Endothelial cell of umbilical vein (primary cell): ENCODE results near the gene AGRN. TPM values are rescaled to one million over a fixed set of nuclear protein-coding genes. Genes with fewer than 3 reads are reported as not detected.

ENCODE experiments used
- BruUV-seq: library from RNA; stranded (reverse); fragments of 400-500 nt; replicated peaks from 2 replicates; lab custom pipeline; 2021; lab: Mats Ljungman, UMichigan
- CTCF ChIA-PET: fragments of 300-600, 350-600 bp; sonication (Branson Sonifier 250); formaldehyde crosslinking; loops from one replicate; lab custom pipeline; 2021; ENCODE audit warnings: antibody characterized with exemption, inconsistent platforms; lab: Charles Lee
- POLR2A ChIA-PET: fragments of 300-600, 350-600 bp; sonication (Branson Sonifier 250); formaldehyde crosslinking; loops from one replicate; lab custom pipeline; 2021; ENCODE audit warnings: antibody characterized with exemption, inconsistent platforms; lab: Charles Lee
- DNase-seq: peaks from one replicate; pipeline ENCODE4 v3.0.0-alpha.2; 2011; ENCODE audit warnings: low read depth, low spot score
- FAIRE-seq: peaks from 2 replicates; lab custom pipeline; 2011; peaks lifted over from hg19 to GRCh38; lab: Jason Lieb, UNC
- H2AFZ ChIP-seq: 2 replicates; pipeline ENCODE4 v1.6.0; 2012; ENCODE audit warnings: low read depth, low read length, control low read depth, inconsistent platforms
- H3K27ac ChIP-seq: 2 replicates; pipeline ENCODE4 v1.5.1; 2011; ENCODE audit warnings: low read depth, mild to moderate bottlenecking, control low read depth, low read length, moderate library complexity; ENCODE audit not compliant: insufficient read depth
- H3K27me3 ChIP-seq, 2 experiments: 2 replicates each; pipeline versions ENCODE4 v1.6.0 to v1.6.1; 2011; ENCODE audit warnings: low read length in 2 of 2, mixed read lengths in 1 of 2; ENCODE audit not compliant: control insufficient read depth in 2 of 2, insufficient read depth in 2 of 2
- H3K36me3 ChIP-seq, 2 experiments: 2 replicates in 1 of 2; 3 replicates in 1 of 2; pipeline ENCODE4 v1.5.1; 2011; ENCODE audit warnings: low read length in 2 of 2, mild to moderate bottlenecking in 1 of 2, moderate library complexity in 1 of 2; ENCODE audit not compliant: control insufficient read depth in 2 of 2, insufficient read depth in 2 of 2; ENCODE audit errors: extremely low read depth in 1 of 2
- H3K4me1 ChIP-seq: 3 replicates; pipeline ENCODE4 v1.5.1; 2011; ENCODE audit warnings: mild to moderate bottlenecking, low read length; ENCODE audit not compliant: control insufficient read depth, insufficient read depth; ENCODE audit errors: extremely low read depth
- H3K4me2 ChIP-seq: 2 replicates; pipeline ENCODE4 v1.6.1; 2011; ENCODE audit warnings: low read length, control low read depth, mixed read lengths; ENCODE audit not compliant: insufficient read depth
- H3K4me3 ChIP-seq, 3 experiments: fragments of 200-600 bp in 1 of 3; sonication (generic), shearing (Covaris generic) in 1 of 3; replicated peaks in 1 of 3; 2 replicates each; pipeline ENCODE4 v1.5.1; 2011 to 2016; ENCODE audit warnings: control low read depth in 3 of 3, low read length in 3 of 3, mild to moderate bottlenecking in 2 of 3, inconsistent platforms in 1 of 3, low read depth in 1 of 3, moderate library complexity in 1 of 3; ENCODE audit not compliant: insufficient read depth in 1 of 3
- H3K79me2 ChIP-seq: 2 replicates; pipeline ENCODE4 v1.6.0; 2012; ENCODE audit warnings: low read length, inconsistent platforms; ENCODE audit not compliant: control insufficient read depth, insufficient read depth
- H3K9ac ChIP-seq: replicated peaks from 2 replicates; pipeline ENCODE3; 2011; ENCODE audit warnings: low read length, control low read depth; ENCODE audit not compliant: insufficient read depth; ENCODE audit errors: extremely low read depth
- H3K9me1 ChIP-seq: replicated peaks from 3 replicates; pipeline ENCODE4 v1.6.0; 2011; ENCODE audit warnings: mild to moderate bottlenecking, low read length; ENCODE audit not compliant: control insufficient read depth, insufficient read depth; ENCODE audit errors: extremely low read depth
- H3K9me3 ChIP-seq: replicated peaks from 2 replicates; pipeline ENCODE4 v1.5.1; 2012; ENCODE audit warnings: low read length, inconsistent platforms; ENCODE audit not compliant: control insufficient read depth, insufficient read depth
- H4K20me1 ChIP-seq: replicated peaks from 2 replicates; pipeline ENCODE3; 2011; ENCODE audit warnings: mild to moderate bottlenecking, low read length; ENCODE audit not compliant: control insufficient read depth, insufficient read depth; ENCODE audit errors: extremely low read depth
- JUN ChIP-seq: IDR thresholded peaks from 2 replicates; pipeline ENCODE4 v1.6.1; 2011; ENCODE audit warnings: borderline replicate concordance, low read depth; ENCODE audit not compliant: insufficient read length, insufficient read depth
- POLR2AphosphoS5 ChIP-seq: IDR thresholded peaks from 2 replicates; pipeline ENCODE4 v1.6.1; 2012; ENCODE audit warnings: low read depth, mild to moderate bottlenecking, control low read depth, low read length, moderate library complexity; ENCODE audit not compliant: insufficient read depth
- dilution Hi-C: fragments of 300-500 bp; cut with MboI; formaldehyde crosslinking; loops from one replicate; pipeline ENCODE4 v1.15.0; 2019; ENCODE audit warnings: low sequenced_read_pairs; ENCODE audit not compliant: extremely low pct_ligation_motif_present
- intact Hi-C: fragments of 100-400 bp; cut with micrococcal nuclease; formaldehyde crosslinking; loops from one replicate; pipeline ENCODE4 v1.10.0; 2022
- polyA plus RNA-seq, 4 experiments: library from polyadenylated mRNA; depleted of rRNA in 3 of 4; stranded (reverse) in 3 of 4; unstranded in 1 of 4; fragments of >200 nt; gene quantifications; 2 replicates each; pipeline versions ENCODE4 v1.2.1 to v1.2.3, GENCODE V29; 2011 to 2012; ENCODE audit warnings: missing spikeins in 1 of 4
- total RNA-seq: library from RNA; stranded (reverse); gene quantifications from 2 replicates; pipeline ENCODE4 v1.2.3, GENCODE V29; 2021
- TF ChIP-seq, protein P1 (sequence below), 2 donors: IDR thresholded peaks; 1 replicate in 1 of 2; 2 replicates in 1 of 2; pipeline ENCODE4 v1.5.1; 2011; ENCODE audit warnings: low read length in 2 of 2, mild to moderate bottlenecking in 2 of 2, moderate library complexity in 2 of 2, control low read depth in 1 of 2, inconsistent platforms in 1 of 2, low read depth in 1 of 2; ENCODE audit not compliant: insufficient read depth in 1 of 2; ENCODE audit errors: extremely low read depth in 1 of 2

The AGRN gene
- total and polyA plus RNA-seq, 2 donors (not counting 3 experiments of a cell fraction or from before 2014, with no cell fraction given): 66.6 to 67.8 TPM

DNA sequence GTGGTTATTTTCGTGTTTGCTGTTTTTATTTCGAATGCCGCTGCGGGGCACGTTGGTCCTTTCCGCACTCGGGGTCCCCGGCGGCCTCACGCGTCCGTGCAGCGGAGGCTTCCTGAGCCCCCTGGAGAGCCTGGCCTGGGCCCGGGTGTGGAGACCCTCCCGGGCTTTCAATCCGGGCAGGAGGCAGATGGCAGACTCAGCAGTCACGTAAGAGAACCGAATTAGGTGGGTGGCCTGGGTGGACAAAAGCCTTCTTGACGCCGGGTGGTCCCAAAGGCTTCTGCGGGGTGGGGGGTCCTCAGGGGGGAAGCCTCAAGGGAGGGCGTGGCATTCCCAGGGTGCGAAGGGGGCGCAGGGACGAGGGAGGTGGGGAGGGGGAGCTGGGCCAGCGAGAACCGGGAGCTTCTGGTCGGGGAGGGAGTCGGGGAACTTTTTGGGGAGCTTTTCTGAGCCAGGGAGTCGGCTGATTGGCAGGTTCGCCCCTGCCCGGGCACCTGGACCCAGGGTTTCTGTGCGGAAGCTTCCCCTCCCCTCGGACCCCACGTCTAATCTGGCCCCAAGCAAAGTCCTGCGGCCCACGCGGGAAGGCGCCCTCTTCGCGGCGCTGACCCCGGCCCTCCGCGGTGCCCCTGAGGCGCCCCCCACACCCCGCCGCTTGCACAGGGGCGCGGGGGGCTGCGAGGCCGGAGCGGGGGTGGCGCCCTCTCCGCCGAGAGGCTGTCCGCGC, 18.7 kb upstream of the AGRN start:
- no peak for FAIRE-seq

More for the DNA sequence above, 18.7 kb upstream of the AGRN start:
- Histone ChIP-seq H2AFZ (peak overlapping the region; percentile 58), H3K4me3 (peak overlapping the region; percentile 18 to 51 (median 19)), H3K27ac (peak overlapping the region; percentile 80), H3K79me2 (no peaks in the 10 kb centered on the region), H3K9me3 (no peaks in the 10 kb centered on the region), H3K4me2 (peak overlapping the region; percentile 29), H3K4me1 (peaks cover 21% of the 10 kb centered on the region), H3K36me3 (no peaks in the 10 kb centered on the region), H3K9ac (peak overlapping the region; percentile 54), H3K27me3 (peaks cover 0 to 19% of the 10 kb centered on the region in 2 experiments), H3K9me1 (no peaks in the 10 kb centered on the region), H4K20me1 (no peaks in the 10 kb centered on the region)
- TF ChIP-seq POLR2AphosphoS5 (no peak), JUN (no peak)
- TF ChIP-seq, protein P1, sequence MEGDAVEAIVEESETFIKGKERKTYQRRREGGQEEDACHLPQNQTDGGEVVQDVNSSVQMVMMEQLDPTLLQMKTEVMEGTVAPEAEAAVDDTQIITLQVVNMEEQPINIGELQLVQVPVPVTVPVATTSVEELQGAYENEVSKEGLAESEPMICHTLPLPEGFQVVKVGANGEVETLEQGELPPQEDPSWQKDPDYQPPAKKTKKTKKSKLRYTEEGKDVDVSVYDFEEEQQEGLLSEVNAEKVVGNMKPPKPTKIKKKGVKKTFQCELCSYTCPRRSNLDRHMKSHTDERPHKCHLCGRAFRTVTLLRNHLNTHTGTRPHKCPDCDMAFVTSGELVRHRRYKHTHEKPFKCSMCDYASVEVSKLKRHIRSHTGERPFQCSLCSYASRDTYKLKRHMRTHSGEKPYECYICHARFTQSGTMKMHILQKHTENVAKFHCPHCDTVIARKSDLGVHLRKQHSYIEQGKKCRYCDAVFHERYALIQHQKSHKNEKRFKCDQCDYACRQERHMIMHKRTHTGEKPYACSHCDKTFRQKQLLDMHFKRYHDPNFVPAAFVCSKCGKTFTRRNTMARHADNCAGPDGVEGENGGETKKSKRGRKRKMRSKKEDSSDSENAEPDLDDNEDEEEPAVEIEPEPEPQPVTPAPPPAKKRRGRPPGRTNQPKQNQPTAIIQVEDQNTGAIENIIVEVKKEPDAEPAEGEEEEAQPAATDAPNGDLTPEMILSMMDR (IDR thresholded peaks at IDR 0.05; ENCODE audit: extremely low read depth in 1 of 2, insufficient read depth in 1 of 2, low read depth in 1 of 2, low read length in 2 of 2): no peak
- CTCF ChIA-PET: interaction anchor here (1.2 to 5.7 kb wide), 8 partner anchors 13 to 132 kb away, joined by 4 to 41 read pairs (median 6); partner anchors contain the start of genes AGRN, ISG15, PERM1 and PLEKHN1
- dilution Hi-C loops: no loop called here
- POLR2A ChIA-PET: no interaction called here
- intact Hi-C loops: loop anchor here (2.0 kb wide), 1 partner anchor 14 kb away; no protein-coding TSS in a partner anchor
- BruUV-seq: no TSS peak
- no peak for DNase-seq
